Gastrocnemius medialis (tissue), 4 donors: ENCODE measurements around the gene PLA2G4D. TPM values are rescaled to one million over a fixed set of nuclear protein-coding genes. Genes with fewer than 3 reads are reported as not detected.

Source experiments
- ATAC-seq, 2 donors: fragments of 150-250 bp; one replicate each; pipeline ENCODE4 v1.9.1; 2016
- DNase-seq, 2 donors: peaks; one replicate each; pipeline ENCODE4 v3.0.0-alpha.2; 2019
- H3K27ac ChIP-seq, 4 donors: fragments of 200-600 bp; sonication (generic); 1 replicate in 1 of 4; 2 replicates in 3 of 4; pipeline ENCODE4 v1.5.1; 2016 to 2018; ENCODE audit warnings: mild to moderate bottlenecking in 2 of 4, moderate library complexity in 1 of 4
- H3K27me3 ChIP-seq, 3 donors: fragments of 200-600 bp; sonication (generic) in 2 of 3; 1 replicate in 1 of 3; 2 replicates in 2 of 3; pipeline versions ENCODE4 v1.5.1 to v1.6.0; 2016 to 2019; ENCODE audit warnings: mild to moderate bottlenecking in 1 of 3, moderate library complexity in 1 of 3
- H3K36me3 ChIP-seq, 2 donors: fragments of 200-600 bp; sonication (generic) in 1 of 2; one replicate each; pipeline ENCODE4 v1.5.1; 2017 to 2018
- H3K4me1 ChIP-seq, 2 donors: fragments of 200-600 bp; sonication (generic) in 1 of 2; one replicate each; pipeline ENCODE4 v1.5.1; 2016 to 2017; ENCODE audit warnings: mild to moderate bottlenecking in 2 of 2
- H3K4me3 ChIP-seq, 4 donors: fragments of 200-600 bp; sonication (generic) in 3 of 4; 1 replicate in 1 of 4; 2 replicates in 3 of 4; pipeline ENCODE4 v1.5.1; 2016 to 2019; ENCODE audit warnings: mild to moderate bottlenecking in 2 of 4
- H3K9me3 ChIP-seq, 3 donors: fragments of 200-600 bp; sonication (generic) in 2 of 3; 1 replicate in 1 of 3; 2 replicates in 2 of 3; pipeline ENCODE4 v1.5.1; 2016 to 2019
- POLR2A ChIP-seq, 2 donors: fragments of 450-650 bp; IDR thresholded peaks; one replicate each; pipeline ENCODE4 v1.6.1; 2017; ENCODE audit warnings: antibody characterized with exemption in 2 of 2, mild to moderate bottlenecking in 2 of 2, moderate library complexity in 2 of 2
- in situ Hi-C, 4 donors: fragments of 200-750 bp; cut with MboI; loops; one replicate each; pipeline versions ENCODE4 v1.15.0 to v1.8.0; 2017; ENCODE audit warnings: low sequenced_read_pairs in 4 of 4
- intact Hi-C: fragments of 100-400 bp; cut with DNase I; formaldehyde crosslinking; loops from one replicate; pipeline ENCODE4 v1.15.1; 2023; ENCODE audit warnings: low total_unique reads
- total RNA-seq, 4 donors: library from RNA; depleted of rRNA; stranded (reverse); fragments of >200 nt; gene quantifications; one replicate each; pipeline versions ENCODE4 v1.1.0 to v1.2.3, GENCODE V29; 2016
- TF ChIP-seq, protein P1 (sequence below), 5 experiments: fragments of 450-650 bp in 3 of 5; fragments of 200-600 bp in 2 of 5; sonication (generic) in 2 of 5; IDR thresholded peaks in 4 of 5; conservative IDR thresholded peaks in 1 of 5; 1 replicate in 4 of 5; 2 replicates in 1 of 5; pipeline ENCODE4 v1.5.1; 2016 to 2019; ENCODE audit warnings: antibody characterized with exemption in 5 of 5, mild to moderate bottlenecking in 3 of 5, moderate library complexity in 3 of 5

Gene PLA2G4D
- total RNA-seq, 4 donors from 2014 or later = 0.10 TPM; not detected in 3

- no peaks in the 10 kb centered on the region for H3K27me3 ChIP-seq
These were observed 33.9 kb downstream of the PLA2G4D start for GRCh38 chr15:42060477-42060763.

GRCh38 chr15:42059661-42060476, 34.5 kb downstream of the PLA2G4D start:
- H3K4me1 ChIP-seq = peaks cover 15 to 20% of the 10 kb centered on the region in 2 donors
- H3K36me3 ChIP-seq = no peaks in the 10 kb centered on the region
- TF ChIP-seq, protein P1, sequence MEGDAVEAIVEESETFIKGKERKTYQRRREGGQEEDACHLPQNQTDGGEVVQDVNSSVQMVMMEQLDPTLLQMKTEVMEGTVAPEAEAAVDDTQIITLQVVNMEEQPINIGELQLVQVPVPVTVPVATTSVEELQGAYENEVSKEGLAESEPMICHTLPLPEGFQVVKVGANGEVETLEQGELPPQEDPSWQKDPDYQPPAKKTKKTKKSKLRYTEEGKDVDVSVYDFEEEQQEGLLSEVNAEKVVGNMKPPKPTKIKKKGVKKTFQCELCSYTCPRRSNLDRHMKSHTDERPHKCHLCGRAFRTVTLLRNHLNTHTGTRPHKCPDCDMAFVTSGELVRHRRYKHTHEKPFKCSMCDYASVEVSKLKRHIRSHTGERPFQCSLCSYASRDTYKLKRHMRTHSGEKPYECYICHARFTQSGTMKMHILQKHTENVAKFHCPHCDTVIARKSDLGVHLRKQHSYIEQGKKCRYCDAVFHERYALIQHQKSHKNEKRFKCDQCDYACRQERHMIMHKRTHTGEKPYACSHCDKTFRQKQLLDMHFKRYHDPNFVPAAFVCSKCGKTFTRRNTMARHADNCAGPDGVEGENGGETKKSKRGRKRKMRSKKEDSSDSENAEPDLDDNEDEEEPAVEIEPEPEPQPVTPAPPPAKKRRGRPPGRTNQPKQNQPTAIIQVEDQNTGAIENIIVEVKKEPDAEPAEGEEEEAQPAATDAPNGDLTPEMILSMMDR (IDR thresholded peaks at IDR 0.05 in 4 of 5, conservative IDR thresholded peaks at IDR 0.05 in 1 of 5) = peak; percentile 80 to 91 (median 87)
- no peak for TF ChIP-seq POLR2A (IDR thresholded peaks at IDR 0.05)
- in situ Hi-C loops (loop anchor here (5.0 to 10.0 kb wide), 3 partner anchors 63 to 68 kb away; no protein-coding TSS in a partner anchor), intact Hi-C loops (no loop called here)
- H3K27ac ChIP-seq = no peak overlapping the region
- H3K4me3 ChIP-seq = no peak overlapping the region
- H3K9me3 ChIP-seq = no peaks in the 10 kb centered on the region
- DNase-seq (no peak), ATAC-seq (no peak)
- no peaks in the 10 kb centered on the region for H3K27me3 ChIP-seq

More at GRCh38 chr15:42060477-42060763, 33.9 kb downstream of the PLA2G4D start:
- in situ Hi-C loops (no loop called here), intact Hi-C loops (no loop called here)
- Histone ChIP-seq H3K4me3 (no peak overlapping the region), H3K9me3 (no peaks in the 10 kb centered on the region), H3K4me1 (peaks cover 15 to 19% of the 10 kb centered on the region in 2 donors), H3K36me3 (no peaks in the 10 kb centered on the region), H3K27ac (peak overlapping the region in 1 of 4 donors; percentile 23)
- DNase-seq = no peak
- no peak for TF ChIP-seq POLR2A (IDR thresholded peaks at IDR 0.05)
- TF ChIP-seq, protein P1 (IDR thresholded peaks at IDR 0.05 in 4 of 5, conservative IDR thresholded peaks at IDR 0.05 in 1 of 5) = no peak
- no peak for ATAC-seq

- Histone ChIP-seq H3K27me3 (no peaks in the 10 kb centered on the region), H3K4me3 (no peak overlapping the region), H3K27ac (no peak overlapping the region), H3K36me3 (no peaks in the 10 kb centered on the region), H3K4me1 (peaks cover 21 to 24% of the 10 kb centered on the region in 2 donors), H3K9me3 (no peaks in the 10 kb centered on the region)
- no peak for DNase-seq
- no peak for TF ChIP-seq POLR2A (IDR thresholded peaks at IDR 0.05)
- TF ChIP-seq, protein P1 (IDR thresholded peaks at IDR 0.05 in 4 of 5, conservative IDR thresholded peaks at IDR 0.05 in 1 of 5) = no peak
- intact Hi-C loops = no loop called here
- in situ Hi-C loops = loop anchor here (5.0 to 10.0 kb wide), 3 partner anchors 61 to 66 kb away; no protein-coding TSS in a partner anchor
- ATAC-seq = no peak
These were observed 35.6 kb downstream of the PLA2G4D start for GRCh38 chr15:42058791-42059190.

DNA sequence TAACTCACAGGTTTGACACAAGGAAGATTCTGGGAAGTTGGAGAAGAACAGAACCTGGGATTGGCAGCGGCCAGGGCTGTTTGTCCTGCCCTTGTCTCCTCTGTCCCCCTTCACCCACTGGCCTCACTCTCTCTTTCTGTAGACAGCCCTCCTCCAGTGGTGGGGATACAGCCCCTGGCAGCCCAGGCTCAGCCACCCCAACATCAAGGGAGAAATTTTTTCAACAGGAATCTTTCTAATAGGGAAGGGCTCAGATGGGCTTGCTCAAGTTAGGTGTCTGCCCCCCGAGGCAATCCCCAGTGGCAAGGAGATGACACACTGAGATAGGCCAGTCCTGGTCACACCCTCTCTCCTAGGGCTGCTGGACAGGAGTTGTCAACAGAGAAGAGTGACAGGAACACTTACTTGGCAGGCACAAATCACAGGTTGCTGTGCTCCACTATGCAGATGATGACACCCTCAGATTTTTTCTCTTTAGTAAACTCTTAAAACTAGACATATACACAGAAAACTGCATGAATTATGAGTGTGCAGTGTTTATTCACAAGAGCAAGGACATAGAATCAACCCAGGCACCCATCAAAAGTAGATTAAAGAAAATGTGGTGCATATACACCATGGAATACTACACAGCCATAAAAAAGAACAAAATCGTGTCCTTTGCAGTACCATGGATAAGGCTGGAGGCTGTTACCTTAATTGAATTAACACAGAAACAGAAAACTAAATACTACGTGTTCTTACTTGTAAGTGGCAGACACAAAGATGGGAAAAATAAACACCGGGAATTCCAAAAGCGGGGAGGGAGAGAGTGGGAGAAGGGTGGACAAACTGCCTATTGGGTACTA, 36.3 kb downstream of the PLA2G4D start:
- DNase-seq = no peak
- H3K4me3 ChIP-seq = no peak overlapping the region
- no peaks in the 10 kb centered on the region for H3K27me3 ChIP-seq
- no peak overlapping the region for H3K27ac ChIP-seq
- in situ Hi-C loops (loop anchor here (5.0 to 10.0 kb wide), 3 partner anchors 61 to 66 kb away; no protein-coding TSS in a partner anchor), intact Hi-C loops (loop anchor here (1.0 kb wide), 1 partner anchor 69 kb away; no protein-coding TSS in a partner anchor)
- H3K9me3 ChIP-seq = no peaks in the 10 kb centered on the region
- H3K4me1 ChIP-seq = peaks cover 29 to 31% of the 10 kb centered on the region in 2 donors
- ATAC-seq = no peak
- H3K36me3 ChIP-seq = no peaks in the 10 kb centered on the region
- TF ChIP-seq, protein P1 (IDR thresholded peaks at IDR 0.05 in 4 of 5, conservative IDR thresholded peaks at IDR 0.05 in 1 of 5) = no peak
- no peak for TF ChIP-seq POLR2A (IDR thresholded peaks at IDR 0.05)
